ENCODE data around the gene CGRRF1.

CGRRF1 gene

GRCh38 chr14:54574528-54574927 is 64.8 kb downstream of the CGRRF1 start:
- H3K27ac ChIP-seq, result no peak overlapping the region
- TF ChIP-seq ZFX (IDR thresholded peaks at IDR 0.05; ENCODE audit: borderline replicate concordance) (no peak), CTCF (IDR thresholded peaks at IDR 0.05) (no peak)

- TF ChIP-seq CTCF (IDR thresholded peaks at IDR 0.05) (no peak), ZFX (IDR thresholded peaks at IDR 0.05; ENCODE audit: borderline replicate concordance) (no peak)
- no peak overlapping the region for H3K27ac ChIP-seq
Measured at GRCh38 chr14:54577494-54577893, 67.8 kb downstream of the CGRRF1 start.

- H3K27ac ChIP-seq, result no peak overlapping the region
- TF ChIP-seq ZFX (IDR thresholded peaks at IDR 0.05; ENCODE audit: borderline replicate concordance), result no peak
- no peak for TF ChIP-seq CTCF (IDR thresholded peaks at IDR 0.05)
Measured at GRCh38 chr14:54577977-54578376, 68.3 kb downstream of the CGRRF1 start.

GRCh38 chr14:54579621-54580020 is 69.9 kb downstream of the CGRRF1 start:
- no peak overlapping the region for H3K27ac ChIP-seq
- TF ChIP-seq CTCF (IDR thresholded peaks at IDR 0.05) (no peak), ZFX (IDR thresholded peaks at IDR 0.05; ENCODE audit: borderline replicate concordance) (no peak)

- no peak overlapping the region for H3K27ac ChIP-seq
- TF ChIP-seq ZFX (IDR thresholded peaks at IDR 0.05; ENCODE audit: borderline replicate concordance) (no peak), CTCF (IDR thresholded peaks at IDR 0.05) (no peak)
Measured at GRCh38 chr14:54580933-54581332, 71.2 kb downstream of the CGRRF1 start.

GRCh38 chr14:54582334-54582733 is 72.6 kb downstream of the CGRRF1 start:
- H3K27ac ChIP-seq, result no peak overlapping the region
- TF ChIP-seq CTCF (IDR thresholded peaks at IDR 0.05) (no peak), ZFX (IDR thresholded peaks at IDR 0.05; ENCODE audit: borderline replicate concordance) (no peak)

GRCh38 chr14:54584097-54584496 is 74.4 kb downstream of the CGRRF1 start:
- no peak for TF ChIP-seq CTCF (IDR thresholded peaks at IDR 0.05)
- no peak for TF ChIP-seq ZFX (IDR thresholded peaks at IDR 0.05; ENCODE audit: borderline replicate concordance)
- H3K27ac ChIP-seq, result no peak overlapping the region
